Measurements from ENCODE around the gene TRIM54.
A peak's percentile ranks its signal among the peaks of the same experiment; 100 is the strongest.

GRCh38 chr2:27303093-27304025, 21.1 kb downstream of the TRIM54 start:
- TF ChIP-seq CTCF (IDR thresholded peaks at IDR 0.05 in 4 of 5, conservative IDR thresholded peaks at IDR 0.05 in 1 of 5) = peak; percentile 82 to 89 (median 86)
- no peak for TF ChIP-seq POLR2A (IDR thresholded peaks at IDR 0.05)
